Activated CD4-positive, alpha-beta T cell treated with anti-CD3 and anti-CD28 coated beads for 36 hours (primary cell): ENCODE data around the gene SEMA4C. TPM values are rescaled to one million over a fixed set of nuclear protein-coding genes. Genes with fewer than 3 reads are reported as not detected.

ENCODE experiments used
- ATAC-seq: fragments of 200-7000 bp; cut with Tn5 transposase; one replicate; pipeline ENCODE4 v1.10.0; 2021; ENCODE audit warnings: mild to moderate bottlenecking, moderate library complexity
- CTCF ChIA-PET: fragments of 350-600 bp; sonication (Branson Sonifier 250); formaldehyde crosslinking; loops from one replicate; lab custom pipeline; 2021; ENCODE audit warnings: antibody characterized with exemption; lab: Charles Lee
- POLR2A ChIA-PET: fragments of 350-600 bp; sonication (Branson Sonifier 250); formaldehyde crosslinking; loops from one replicate; lab custom pipeline; 2021; ENCODE audit warnings: antibody characterized with exemption, inconsistent platforms; lab: Charles Lee
- DNase-seq: peaks from one replicate; pipeline ENCODE4 v3.0.0-alpha.2; 2020
- H3K27ac Mint-ChIP-seq: one replicate; pipeline ENCODE4 v1.8.0; 2021; ENCODE audit warnings: mixed read lengths
- H3K27me3 Mint-ChIP-seq: one replicate; pipeline ENCODE4 v1.8.0; 2021; ENCODE audit warnings: mixed read lengths
- H3K36me3 Mint-ChIP-seq: one replicate; pipeline ENCODE4 v1.8.0; 2021; ENCODE audit warnings: low read depth, mixed read lengths
- H3K4me1 Mint-ChIP-seq: one replicate; pipeline ENCODE4 v1.8.0; 2021; ENCODE audit warnings: mixed read lengths
- H3K4me3 Mint-ChIP-seq: one replicate; pipeline ENCODE4 v1.8.0; 2021; ENCODE audit warnings: mild to moderate bottlenecking, moderate library complexity, mixed read lengths
- H3K9me3 Mint-ChIP-seq: one replicate; pipeline ENCODE4 v1.8.0; 2021; ENCODE audit warnings: low read depth, mixed read lengths
- intact Hi-C, 2 experiments: fragments of 100-400 bp; cut with DNase I in 1 of 2; cut with micrococcal nuclease in 1 of 2; formaldehyde crosslinking; loops; one replicate each; pipeline versions ENCODE4 v1.14.2 to v1.15.1; 2022 to 2024; cut with DNase I, micrococcal nuclease
- total RNA-seq, 2 experiments: library from RNA; stranded (reverse); gene quantifications; one replicate each; pipeline ENCODE4 v1.2.3, GENCODE V29; 2021

Gene SEMA4C
- total RNA-seq, 2 experiments from 2014 or later, result 7.5 to 9.6 TPM

DNA sequence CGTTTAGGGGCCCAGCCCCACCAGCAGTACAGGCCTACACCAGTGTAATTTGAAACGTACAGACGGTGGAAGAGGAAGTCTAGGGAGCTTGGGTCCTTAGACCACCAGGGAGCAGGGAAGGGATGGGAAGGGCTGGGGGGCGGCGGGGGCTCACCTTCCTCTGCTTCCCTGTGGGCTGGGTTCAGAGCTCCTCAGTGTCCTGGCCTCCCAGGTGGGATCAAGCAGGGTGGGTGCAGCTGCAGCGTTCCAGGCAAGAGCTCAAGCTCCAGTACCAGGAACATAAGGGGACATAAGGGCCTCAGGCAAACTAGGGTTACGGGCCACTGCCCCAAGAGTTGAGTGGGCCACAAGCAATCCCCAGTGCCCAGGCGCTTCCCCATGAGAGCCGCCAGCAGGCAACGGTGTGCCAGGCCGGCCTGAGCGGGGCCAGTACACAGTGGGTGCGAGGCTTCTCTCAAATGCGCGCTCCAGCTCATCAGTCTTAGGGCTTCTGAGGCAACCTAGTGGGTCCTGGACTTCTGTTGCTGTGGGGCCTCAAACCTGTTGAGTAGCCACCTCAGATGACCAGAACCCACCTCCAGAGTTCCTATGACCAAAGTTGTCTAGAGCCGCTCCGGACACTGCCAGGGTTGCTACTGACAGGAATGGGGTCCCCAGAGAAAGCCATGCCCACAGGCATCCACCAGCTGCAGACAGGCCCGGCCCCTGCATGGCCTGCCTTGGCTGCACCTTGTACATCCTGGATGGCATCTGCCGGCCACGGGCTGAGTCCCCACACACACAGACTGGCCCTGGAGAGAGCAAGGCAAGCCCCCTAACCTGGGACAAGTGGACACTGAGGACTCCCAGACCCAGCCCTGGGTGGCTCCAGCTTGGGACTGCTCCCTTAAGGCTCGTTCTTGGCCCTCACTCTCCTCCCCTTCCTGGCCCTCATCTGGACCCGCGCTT, 31.3 kb downstream of the SEMA4C start:
- no peak for DNase-seq
- Mint-ChIP-seq H3K36me3 (peaks cover 14% of the 10 kb centered on the region), H3K27me3 (no peaks in the 10 kb centered on the region), H3K27ac (no peak overlapping the region), H3K4me3 (no peak overlapping the region), H3K4me1 (peaks cover 11% of the 10 kb centered on the region), H3K9me3 (no peaks in the 10 kb centered on the region)
- POLR2A ChIA-PET, result interaction anchor here (0.6 kb wide), 2 partner anchors 116 to 176 kb away, joined by 3 read pairs; no protein-coding TSS in a partner anchor
- peak; percentile 9 for ATAC-seq
- intact Hi-C loops, result loop anchor here in 1 of 2 experiments (1.0 kb wide), 1 partner anchor 22 kb away; the partner anchor contains the start of gene CNNM3
- CTCF ChIA-PET, result interaction anchor here (0.5 to 1.1 kb wide), 4 partner anchors 18 to 76 kb away, joined by 3 read pairs; partner anchors contain the start of gene CNNM3

DNA sequence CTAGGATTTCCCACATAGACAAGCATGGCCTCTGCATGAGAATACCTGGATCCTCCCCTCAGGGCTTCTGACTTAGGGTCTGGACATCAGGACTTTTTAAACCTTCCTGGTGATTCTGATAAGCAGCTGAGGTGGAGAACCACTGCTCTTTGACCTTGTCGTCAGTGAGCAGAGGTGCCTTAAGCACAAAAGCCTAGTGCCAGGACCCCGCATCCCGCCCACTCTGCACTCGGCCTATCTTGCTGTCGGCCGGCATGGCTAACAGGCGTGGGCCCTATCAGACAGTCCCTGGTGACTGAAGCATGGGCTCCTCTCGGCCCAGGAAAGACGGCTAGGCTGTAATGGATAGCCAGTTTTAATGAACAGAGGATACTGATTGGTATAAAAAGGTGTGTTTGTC, 32.3 kb downstream of the SEMA4C start:
- Mint-ChIP-seq H3K27ac (no peak overlapping the region), H3K9me3 (no peaks in the 10 kb centered on the region), H3K36me3 (peaks cover 14% of the 10 kb centered on the region), H3K27me3 (no peaks in the 10 kb centered on the region), H3K4me1 (peaks cover 11% of the 10 kb centered on the region), H3K4me3 (no peak overlapping the region)
- ChIA-PET CTCF (interaction anchor here (0.8 to 1.1 kb wide), 2 partner anchors 17 to 75 kb away, joined by 3 to 4 read pairs; no protein-coding TSS in a partner anchor), POLR2A (no interaction called here)
- ATAC-seq (no peak), DNase-seq (no peak)
- intact Hi-C loops, result no loop called here

DNA sequence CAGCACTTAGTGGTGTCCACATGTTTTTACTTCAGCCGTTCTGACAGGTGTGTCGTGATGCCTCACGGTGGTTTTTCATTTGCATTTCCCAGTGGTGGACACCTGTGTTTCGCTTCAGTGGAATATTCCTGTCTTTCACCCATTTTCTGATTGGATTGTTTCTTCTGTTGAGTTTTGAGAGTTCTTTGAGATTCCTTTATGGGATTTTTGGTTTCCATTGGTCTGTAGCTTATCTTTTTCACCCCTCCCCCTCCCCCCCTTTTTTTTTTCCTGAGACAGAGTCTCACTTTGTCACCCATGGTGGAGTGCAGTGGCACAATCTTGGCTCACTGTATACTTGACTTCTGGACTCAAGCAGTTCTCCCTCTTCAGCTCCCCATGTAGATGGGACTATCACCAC, 34.0 kb downstream of the SEMA4C start:
- ChIA-PET POLR2A (interaction anchor here (0.6 kb wide), 1 partner anchor 416 kb away, joined by 3 read pairs; no protein-coding TSS in a partner anchor), CTCF (interaction anchor here (0.5 to 0.7 kb wide), 2 partner anchors 18 to 33 kb away, joined by 3 read pairs; no protein-coding TSS in a partner anchor)
- Mint-ChIP-seq H3K27me3 (no peaks in the 10 kb centered on the region), H3K27ac (no peak overlapping the region), H3K9me3 (no peaks in the 10 kb centered on the region), H3K36me3 (peaks cover 22% of the 10 kb centered on the region), H3K4me3 (no peak overlapping the region), H3K4me1 (peaks cover 11% of the 10 kb centered on the region)
- ATAC-seq, result no peak
- intact Hi-C loops, result no loop called here
- no peak for DNase-seq

DNA sequence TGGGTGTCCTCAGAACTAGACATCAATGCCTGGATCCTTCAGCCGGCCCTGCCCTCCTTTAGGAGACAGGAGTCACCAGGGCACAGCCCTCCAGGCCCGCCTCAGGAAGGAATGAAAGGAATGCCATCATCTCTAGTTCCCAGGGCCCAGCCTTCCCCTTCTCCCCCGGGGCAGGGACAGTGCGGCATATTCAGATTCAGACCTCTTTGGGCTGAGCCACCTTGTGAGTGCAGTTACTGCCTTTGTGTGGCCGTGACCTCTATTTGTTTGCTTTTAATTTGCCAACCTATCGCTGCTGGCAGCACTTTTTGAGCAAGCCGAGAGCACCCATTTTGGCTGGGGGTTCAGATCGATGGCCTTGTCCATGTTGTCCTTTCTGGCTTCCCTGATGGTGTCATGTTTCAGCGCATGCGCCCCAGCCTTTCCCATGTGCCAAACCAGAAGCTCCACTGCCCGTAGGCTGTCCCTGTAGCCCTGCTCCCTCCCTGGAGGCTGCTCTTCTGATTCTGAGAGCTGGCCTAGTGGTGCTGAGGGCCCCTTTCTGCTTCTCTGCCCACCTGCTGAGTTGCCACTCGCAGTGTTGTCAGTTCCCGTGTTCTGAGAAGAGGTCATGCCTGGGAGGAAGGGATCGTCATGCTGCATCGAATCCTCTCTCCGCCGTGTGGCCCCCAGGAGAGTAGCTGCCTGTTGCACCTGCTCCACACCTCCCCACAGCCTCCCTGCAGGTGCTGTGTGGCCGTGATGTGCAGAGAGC, 36.9 kb downstream of the SEMA4C start:
- intact Hi-C loops, result no loop called here
- Mint-ChIP-seq H3K4me1 (no peaks in the 10 kb centered on the region), H3K27me3 (no peaks in the 10 kb centered on the region), H3K27ac (no peak overlapping the region), H3K36me3 (peaks cover 26% of the 10 kb centered on the region), H3K4me3 (no peak overlapping the region), H3K9me3 (no peaks in the 10 kb centered on the region)
- POLR2A ChIA-PET, result no interaction called here
- DNase-seq (no peak), ATAC-seq (no peak)
- CTCF ChIA-PET, result interaction anchor here (0.7 to 1.5 kb wide), 2 partner anchors 15 to 402 kb away, joined by 3 read pairs; no protein-coding TSS in a partner anchor

DNA sequence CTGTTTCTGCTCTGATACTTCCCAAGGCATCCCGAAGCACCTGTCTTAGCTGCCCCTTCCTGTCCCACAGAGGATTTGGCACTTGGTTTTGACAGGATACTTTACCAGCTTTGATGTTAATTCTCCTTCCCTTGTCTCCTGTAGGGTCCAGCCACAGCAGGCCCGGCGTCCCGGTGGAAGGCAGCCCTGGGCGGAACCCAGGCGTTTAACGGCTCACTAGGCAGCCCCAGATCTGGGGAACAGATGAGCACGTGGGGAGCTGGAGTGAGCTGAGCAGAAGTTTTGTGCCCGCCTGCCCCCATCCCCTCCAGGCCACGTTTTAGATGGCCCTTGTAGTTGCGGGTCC, 37.5 kb downstream of the SEMA4C start:
- Mint-ChIP-seq H3K4me3 (no peak overlapping the region), H3K4me1 (no peaks in the 10 kb centered on the region), H3K9me3 (no peaks in the 10 kb centered on the region), H3K27me3 (no peaks in the 10 kb centered on the region), H3K27ac (no peak overlapping the region), H3K36me3 (peaks cover 26% of the 10 kb centered on the region)
- DNase-seq (no peak), ATAC-seq (no peak)
- CTCF ChIA-PET, result interaction anchor here (0.7 to 1.2 kb wide), 2 partner anchors 16 to 402 kb away, joined by 3 to 4 read pairs; partner anchors contain the start of gene CNNM3
- intact Hi-C loops, result no loop called here
- POLR2A ChIA-PET, result no interaction called here

DNA sequence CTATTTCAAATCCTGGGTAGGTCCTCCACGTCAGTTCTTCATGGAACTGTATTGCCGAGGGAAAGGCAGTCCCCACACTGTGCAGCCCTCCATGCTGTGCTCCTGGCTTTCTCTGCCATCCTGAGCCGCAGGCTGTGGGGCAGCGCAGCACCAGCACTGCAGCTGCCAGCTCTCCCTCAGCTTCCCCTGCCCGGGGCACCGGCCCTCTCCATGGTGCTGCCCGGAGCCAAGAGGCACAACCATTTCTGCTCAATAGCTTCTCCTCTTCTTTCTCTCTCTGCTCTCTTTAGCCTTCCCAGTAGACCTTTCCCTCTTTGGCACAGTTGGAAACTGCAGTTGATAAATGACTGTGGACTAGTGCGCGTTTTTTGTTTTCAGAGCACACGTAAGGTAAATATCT, 38.2 kb downstream of the SEMA4C start:
- ChIA-PET CTCF (interaction anchor here (0.6 to 1.2 kb wide), 3 partner anchors 15 to 120 kb away, joined by 3 to 4 read pairs (median 4); partner anchors contain the start of gene CNNM3), POLR2A (no interaction called here)
- H3K9me3 Mint-ChIP-seq, result no peaks in the 10 kb centered on the region
- intact Hi-C loops, result no loop called here
- no peaks in the 10 kb centered on the region for H3K27me3 Mint-ChIP-seq
- peaks cover 25% of the 10 kb centered on the region for H3K36me3 Mint-ChIP-seq
- no peaks in the 10 kb centered on the region for H3K4me1 Mint-ChIP-seq
- no peak for ATAC-seq
- no peak overlapping the region for H3K4me3 Mint-ChIP-seq
- H3K27ac Mint-ChIP-seq, result no peak overlapping the region
- no peak for DNase-seq

DNA sequence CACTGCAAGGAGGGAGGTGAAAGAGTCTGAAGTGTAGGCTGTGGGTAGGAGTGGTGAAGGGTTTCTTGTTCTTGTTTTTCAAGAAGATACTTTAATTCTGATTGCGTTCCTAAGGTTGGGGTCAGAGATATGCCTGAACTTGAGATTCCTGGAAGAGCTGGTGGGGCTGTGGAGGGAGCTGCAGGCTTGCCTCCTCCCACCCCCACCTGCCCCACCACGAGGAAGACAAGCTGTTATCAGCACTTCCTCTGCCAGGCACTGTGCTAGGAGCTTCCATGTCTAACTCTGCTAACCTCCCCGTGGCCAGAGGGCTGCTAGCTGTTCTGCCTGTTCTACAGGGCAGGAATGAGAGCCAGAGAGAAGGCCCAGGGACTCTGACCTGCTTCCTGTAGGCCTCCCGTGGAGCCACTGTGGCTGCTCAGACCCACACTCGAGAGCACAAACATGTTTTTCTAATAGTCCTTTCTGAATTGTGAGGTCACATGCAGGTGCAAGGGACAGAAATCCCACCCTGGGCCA, 39.8 kb downstream of the SEMA4C start:
- ATAC-seq (no peak), DNase-seq (no peak)
- Mint-ChIP-seq H3K27ac (no peak overlapping the region), H3K4me3 (no peak overlapping the region), H3K4me1 (no peaks in the 10 kb centered on the region), H3K27me3 (no peaks in the 10 kb centered on the region), H3K36me3 (peaks cover 29% of the 10 kb centered on the region), H3K9me3 (no peaks in the 10 kb centered on the region)
- POLR2A ChIA-PET, result no interaction called here
- intact Hi-C loops, result no loop called here
- CTCF ChIA-PET, result interaction anchor here (0.6 kb wide), 1 partner anchor 117 kb away, joined by 3 read pairs; no protein-coding TSS in a partner anchor

DNA sequence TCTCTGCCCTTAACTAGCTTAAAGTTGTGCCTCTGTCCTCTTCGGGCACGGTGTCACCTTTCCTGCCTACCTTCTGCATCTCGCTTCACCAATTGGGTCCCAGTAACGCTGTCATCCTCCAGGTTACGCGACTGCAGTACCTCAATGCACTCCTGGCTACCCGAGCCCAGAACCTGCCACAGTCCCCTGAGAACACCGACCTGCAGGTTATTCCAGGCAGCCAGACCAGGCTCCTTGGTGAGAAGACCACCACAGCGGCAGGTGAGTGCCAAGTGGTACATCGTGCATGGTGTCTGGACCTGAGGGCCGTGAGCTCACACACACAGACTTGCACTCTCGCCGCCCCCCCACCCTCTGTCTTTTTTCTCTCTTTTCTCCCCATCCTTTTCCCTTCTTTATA, 41.0 kb downstream of the SEMA4C start:
- DNase-seq, result no peak
- ChIA-PET POLR2A (no interaction called here), CTCF (no interaction called here)
- no peak for ATAC-seq
- H3K27ac Mint-ChIP-seq, result no peak overlapping the region
- H3K36me3 Mint-ChIP-seq, result peaks cover 31% of the 10 kb centered on the region
- H3K4me1 Mint-ChIP-seq, result no peaks in the 10 kb centered on the region
- no peak overlapping the region for H3K4me3 Mint-ChIP-seq
- intact Hi-C loops, result no loop called here
- H3K9me3 Mint-ChIP-seq, result no peaks in the 10 kb centered on the region
- no peaks in the 10 kb centered on the region for H3K27me3 Mint-ChIP-seq

DNA sequence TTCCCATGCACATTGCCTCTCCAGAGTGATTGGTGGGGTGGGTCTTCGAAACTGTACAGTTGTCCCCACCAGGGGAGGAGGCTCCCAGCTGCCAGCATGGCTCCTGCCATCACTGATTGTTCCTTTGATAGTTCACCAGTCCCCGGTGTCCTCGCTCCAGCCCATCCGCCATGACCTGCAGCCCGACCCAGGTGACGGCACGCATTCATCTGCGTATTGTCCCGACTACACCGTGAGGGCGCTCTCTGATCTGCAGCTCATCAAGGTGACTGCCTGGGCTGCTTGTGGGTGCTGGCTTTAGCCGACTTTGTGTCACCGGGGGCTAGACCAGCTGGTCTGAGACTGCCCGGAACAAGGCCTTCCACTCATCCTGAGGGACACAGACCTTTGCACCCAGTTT, 41.4 kb downstream of the SEMA4C start:
- peaks cover 31% of the 10 kb centered on the region for H3K36me3 Mint-ChIP-seq
- ATAC-seq (no peak), DNase-seq (no peak)
- H3K4me3 Mint-ChIP-seq, result no peak overlapping the region
- H3K27ac Mint-ChIP-seq, result no peak overlapping the region
- no peaks in the 10 kb centered on the region for H3K27me3 Mint-ChIP-seq
- POLR2A ChIA-PET, result no interaction called here
- intact Hi-C loops, result no loop called here
- H3K4me1 Mint-ChIP-seq, result no peaks in the 10 kb centered on the region
- CTCF ChIA-PET, result no interaction called here
- H3K9me3 Mint-ChIP-seq, result no peaks in the 10 kb centered on the region

DNA sequence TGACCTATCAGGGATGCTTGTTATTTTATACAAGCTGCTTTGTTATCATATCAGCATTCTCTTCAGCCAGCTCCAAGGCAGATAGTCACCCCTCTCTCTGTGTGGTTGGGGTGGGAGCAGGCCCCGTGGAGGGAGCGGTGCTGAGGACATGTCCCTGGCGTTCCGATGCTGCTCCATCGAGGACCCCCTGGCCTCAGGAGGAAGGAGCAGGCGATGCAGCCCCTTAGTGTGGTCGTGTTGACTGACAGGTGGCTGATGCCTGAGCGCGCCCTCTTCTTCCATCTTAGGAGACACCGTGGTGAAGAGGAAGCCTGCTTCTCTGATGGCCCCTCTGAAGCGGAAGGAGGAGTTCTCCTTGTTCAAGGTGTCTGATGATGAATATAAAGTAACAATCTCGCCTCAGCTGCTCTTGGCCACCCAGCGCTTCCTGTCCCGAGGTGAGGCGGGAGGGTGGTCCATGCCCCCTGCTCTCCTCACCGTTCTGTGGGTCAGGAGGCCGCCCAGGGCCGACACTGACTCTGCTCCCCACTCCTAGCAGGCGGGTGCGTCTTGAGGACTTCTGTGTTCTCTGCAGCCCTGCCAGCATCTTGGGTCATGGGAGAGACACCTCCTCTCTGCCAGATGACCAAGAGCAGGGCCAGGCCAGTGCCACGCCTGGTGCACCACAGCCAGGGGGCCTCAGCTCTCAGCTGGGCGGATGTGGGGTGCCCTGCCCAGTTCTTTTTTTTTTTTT, 43.2 kb downstream of the SEMA4C start:
- Mint-ChIP-seq H3K4me1 (peaks cover under 1% of the 10 kb centered on the region), H3K9me3 (no peaks in the 10 kb centered on the region), H3K27ac (no peak overlapping the region), H3K4me3 (no peak overlapping the region), H3K27me3 (no peaks in the 10 kb centered on the region), H3K36me3 (peaks cover 26% of the 10 kb centered on the region)
- no peak for DNase-seq
- POLR2A ChIA-PET, result no interaction called here
- no peak for ATAC-seq
- CTCF ChIA-PET, result interaction anchor here (1.0 kb wide), 1 partner anchor 26 kb away, joined by 3 read pairs; no protein-coding TSS in a partner anchor
- intact Hi-C loops, result no loop called here
